HEK293 (cell line): ENCODE results near the gene EBI3.
A peak's percentile ranks its signal among the peaks of the same experiment; 100 is the strongest.

Source experiments
- KLF16 ChIP-seq: fragments of 450-650 bp; formaldehyde crosslinking; IDR thresholded peaks from 2 replicates; pipeline ENCODE4 v1.5.1; 2017; ENCODE audit warnings: missing biosample characterization, missing genetic modification characterization
- MEIS1 ChIP-seq: sonication (generic); formaldehyde crosslinking; IDR thresholded peaks from 2 replicates; pipeline ENCODE4 v1.8.1; 2022; ENCODE audit warnings: missing genetic modification reagents, mild to moderate bottlenecking, borderline replicate concordance
- OSR2 ChIP-seq: fragments of 450-650 bp; formaldehyde crosslinking; IDR thresholded peaks from 2 replicates; pipeline ENCODE4 v1.5.1; 2016; ENCODE audit warnings: missing biosample characterization, missing genetic modification characterization
- OVOL3 ChIP-seq: fragments of 450-650 bp; formaldehyde crosslinking; IDR thresholded peaks from 2 replicates; pipeline ENCODE4 v1.5.1; 2016; ENCODE audit warnings: missing biosample characterization, missing genetic modification characterization
- SP2 ChIP-seq: fragments of 450-650 bp; formaldehyde crosslinking; IDR thresholded peaks from 2 replicates; pipeline ENCODE4 v1.5.1; 2016; ENCODE audit warnings: missing biosample characterization, missing genetic modification characterization
- ZNF157 ChIP-seq: fragments of 450-650 bp; formaldehyde crosslinking; IDR thresholded peaks from 2 replicates; pipeline ENCODE4 v1.5.1; 2016; ENCODE audit warnings: missing biosample characterization, missing genetic modification characterization
- ZNF169 ChIP-seq: fragments of 450-650 bp; formaldehyde crosslinking; IDR thresholded peaks from 2 replicates; pipeline ENCODE4 v1.5.1; 2016; ENCODE audit warnings: missing biosample characterization, missing genetic modification characterization
- ZNF2 ChIP-seq: fragments of 450-650 bp; formaldehyde crosslinking; IDR thresholded peaks from 2 replicates; pipeline ENCODE4 v1.5.1; 2016; ENCODE audit warnings: missing biosample characterization, missing genetic modification characterization
- ZNF223 ChIP-seq: fragments of 450-650 bp; formaldehyde crosslinking; IDR thresholded peaks from 2 replicates; pipeline ENCODE4 v1.5.1; 2016; ENCODE audit warnings: missing biosample characterization, missing genetic modification characterization
- ZNF23 ChIP-seq: fragments of 450-650 bp; formaldehyde crosslinking; IDR thresholded peaks from 2 replicates; pipeline ENCODE4 v1.5.1; 2016; ENCODE audit warnings: missing biosample characterization, missing genetic modification characterization, borderline replicate concordance
- ZNF324 ChIP-seq: fragments of 450-650 bp; formaldehyde crosslinking; IDR thresholded peaks from 2 replicates; pipeline ENCODE4 v1.5.1; 2016; ENCODE audit warnings: missing biosample characterization, missing genetic modification characterization
- ZNF394 ChIP-seq: fragments of 450-650 bp; formaldehyde crosslinking; IDR thresholded peaks from 2 replicates; pipeline ENCODE4 v1.5.1; 2016; ENCODE audit warnings: missing biosample characterization, missing genetic modification characterization, mild to moderate bottlenecking, moderate library complexity, borderline replicate concordance
- ZNF501 ChIP-seq: fragments of 450-650 bp; formaldehyde crosslinking; IDR thresholded peaks from 2 replicates; pipeline ENCODE4 v1.5.1; 2016; ENCODE audit warnings: missing biosample characterization, missing genetic modification characterization
- ZNF561 ChIP-seq: fragments of 450-650 bp; IDR thresholded peaks from 2 replicates; pipeline ENCODE4 v1.5.1; 2018; ENCODE audit warnings: missing biosample characterization, missing genetic modification characterization, borderline replicate concordance
- ZNF585B ChIP-seq: fragments of 450-650 bp; formaldehyde crosslinking; IDR thresholded peaks from 2 replicates; pipeline ENCODE4 v1.5.1; 2016; ENCODE audit warnings: missing biosample characterization, missing genetic modification characterization
- ZNF654 ChIP-seq: fragments of 450-650 bp; formaldehyde crosslinking; IDR thresholded peaks from 2 replicates; pipeline ENCODE4 v1.5.1; 2016; ENCODE audit warnings: low read depth, missing biosample characterization, missing genetic modification characterization
- ZNF660 ChIP-seq: fragments of 450-650 bp; IDR thresholded peaks from 2 replicates; pipeline ENCODE4 v1.5.1; 2018; ENCODE audit warnings: missing biosample characterization, mild to moderate bottlenecking, missing genetic modification characterization
- ZNF747 ChIP-seq: fragments of 450-650 bp; formaldehyde crosslinking; IDR thresholded peaks from 2 replicates; pipeline ENCODE4 v1.5.1; 2016; ENCODE audit warnings: missing biosample characterization, missing genetic modification characterization
- TF ChIP-seq, protein P1 (sequence below): fragments of 450-650 bp; formaldehyde crosslinking; IDR thresholded peaks from 2 replicates; pipeline ENCODE4 v1.5.1; 2016; ENCODE audit warnings: missing biosample characterization, missing genetic modification characterization
- TF ChIP-seq, protein P2 (sequence below): fragments of 450-650 bp; formaldehyde crosslinking; IDR thresholded peaks from 2 replicates; pipeline ENCODE4 v1.5.1; 2016; ENCODE audit warnings: missing biosample characterization, missing genetic modification characterization
- TF ChIP-seq, protein P3 (sequence below): fragments of 450-650 bp; formaldehyde crosslinking; IDR thresholded peaks from 2 replicates; pipeline ENCODE4 v1.5.1; 2016; ENCODE audit warnings: missing biosample characterization, missing genetic modification characterization
- TF ChIP-seq, protein P4 (sequence below): fragments of 450-650 bp; formaldehyde crosslinking; IDR thresholded peaks from 2 replicates; pipeline ENCODE4; 2016; ENCODE audit warnings: missing biosample characterization, missing genetic modification characterization
- TF ChIP-seq, protein P5 (sequence below): fragments of 450-650 bp; formaldehyde crosslinking; IDR thresholded peaks from 2 replicates; pipeline ENCODE4 v1.5.1; 2016; ENCODE audit warnings: missing biosample characterization, missing genetic modification characterization
- TF ChIP-seq, protein P6 (sequence below): fragments of 450-650 bp; formaldehyde crosslinking; IDR thresholded peaks from 2 replicates; pipeline ENCODE4 v1.5.1; 2016; ENCODE audit warnings: missing biosample characterization, missing genetic modification characterization
- TF ChIP-seq, protein P7 (sequence below): fragments of 450-650 bp; formaldehyde crosslinking; IDR thresholded peaks from 2 replicates; pipeline ENCODE4 v1.5.1; 2016; ENCODE audit warnings: missing biosample characterization, missing genetic modification characterization
- TF ChIP-seq, protein P8 (sequence below): fragments of 450-650 bp; formaldehyde crosslinking; IDR thresholded peaks from 2 replicates; pipeline ENCODE4 v1.5.1; 2017; ENCODE audit warnings: missing biosample characterization, missing genetic modification characterization

EBI3 gene

DNA sequence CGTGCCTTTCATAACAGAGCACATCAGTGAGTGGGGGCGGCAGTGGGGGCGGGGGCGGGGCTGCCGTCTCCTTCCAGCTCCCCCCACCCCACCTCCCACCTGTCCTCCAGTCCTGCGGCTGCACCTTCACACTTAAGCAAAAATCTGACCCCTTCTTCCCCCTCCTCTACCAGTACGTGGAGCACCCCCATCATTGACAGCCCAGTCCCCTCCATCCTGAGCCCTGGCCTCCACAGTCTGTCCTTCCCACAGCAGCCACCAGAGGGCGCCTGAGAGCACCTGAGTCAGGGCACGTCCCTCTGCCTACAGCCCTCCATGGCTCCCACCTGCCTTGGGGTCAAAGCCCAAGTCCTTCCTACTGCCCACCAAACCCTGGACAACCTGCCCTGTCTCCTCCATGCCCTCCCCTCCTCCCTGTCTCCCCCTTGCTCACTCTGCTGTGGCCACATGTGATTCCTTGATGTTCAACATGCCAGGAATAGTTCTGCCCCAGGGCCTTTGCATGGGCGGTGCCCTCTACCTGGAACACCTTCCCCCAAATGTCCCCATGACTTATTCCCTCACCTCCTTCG, 4.0 kb downstream of the EBI3 start (continued):
- no peak for TF ChIP-seq ZNF169
- TF ChIP-seq MEIS1 = no peak
- TF ChIP-seq, protein P1, sequence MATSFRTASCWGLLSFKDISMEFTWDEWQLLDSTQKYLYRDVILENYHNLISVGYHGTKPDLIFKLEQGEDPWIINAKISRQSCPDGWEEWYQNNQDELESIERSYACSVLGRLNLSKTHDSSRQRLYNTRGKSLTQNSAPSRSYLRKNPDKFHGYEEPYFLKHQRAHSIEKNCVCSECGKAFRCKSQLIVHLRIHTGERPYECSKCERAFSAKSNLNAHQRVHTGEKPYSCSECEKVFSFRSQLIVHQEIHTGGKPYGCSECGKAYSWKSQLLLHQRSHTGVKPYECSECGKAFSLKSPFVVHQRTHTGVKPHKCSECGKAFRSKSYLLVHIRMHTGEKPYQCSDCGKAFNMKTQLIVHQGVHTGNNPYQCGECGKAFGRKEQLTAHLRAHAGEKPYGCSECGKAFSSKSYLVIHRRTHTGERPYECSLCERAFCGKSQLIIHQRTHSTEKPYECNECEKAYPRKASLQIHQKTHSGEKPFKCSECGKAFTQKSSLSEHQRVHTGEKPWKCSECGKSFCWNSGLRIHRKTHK (tag by site-specific recombination) = no peak
- TF ChIP-seq ZNF747 = no peak
- no peak for TF ChIP-seq ZNF585B
- TF ChIP-seq ZNF23 (tag by site-specific recombination) = no peak
- no peak for TF ChIP-seq ZNF223 (tag by site-specific recombination)
- TF ChIP-seq, protein P2, sequence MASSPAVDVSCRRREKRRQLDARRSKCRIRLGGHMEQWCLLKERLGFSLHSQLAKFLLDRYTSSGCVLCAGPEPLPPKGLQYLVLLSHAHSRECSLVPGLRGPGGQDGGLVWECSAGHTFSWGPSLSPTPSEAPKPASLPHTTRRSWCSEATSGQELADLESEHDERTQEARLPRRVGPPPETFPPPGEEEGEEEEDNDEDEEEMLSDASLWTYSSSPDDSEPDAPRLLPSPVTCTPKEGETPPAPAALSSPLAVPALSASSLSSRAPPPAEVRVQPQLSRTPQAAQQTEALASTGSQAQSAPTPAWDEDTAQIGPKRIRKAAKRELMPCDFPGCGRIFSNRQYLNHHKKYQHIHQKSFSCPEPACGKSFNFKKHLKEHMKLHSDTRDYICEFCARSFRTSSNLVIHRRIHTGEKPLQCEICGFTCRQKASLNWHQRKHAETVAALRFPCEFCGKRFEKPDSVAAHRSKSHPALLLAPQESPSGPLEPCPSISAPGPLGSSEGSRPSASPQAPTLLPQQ (tag by site-specific recombination) = no peak
- TF ChIP-seq, protein P3, sequence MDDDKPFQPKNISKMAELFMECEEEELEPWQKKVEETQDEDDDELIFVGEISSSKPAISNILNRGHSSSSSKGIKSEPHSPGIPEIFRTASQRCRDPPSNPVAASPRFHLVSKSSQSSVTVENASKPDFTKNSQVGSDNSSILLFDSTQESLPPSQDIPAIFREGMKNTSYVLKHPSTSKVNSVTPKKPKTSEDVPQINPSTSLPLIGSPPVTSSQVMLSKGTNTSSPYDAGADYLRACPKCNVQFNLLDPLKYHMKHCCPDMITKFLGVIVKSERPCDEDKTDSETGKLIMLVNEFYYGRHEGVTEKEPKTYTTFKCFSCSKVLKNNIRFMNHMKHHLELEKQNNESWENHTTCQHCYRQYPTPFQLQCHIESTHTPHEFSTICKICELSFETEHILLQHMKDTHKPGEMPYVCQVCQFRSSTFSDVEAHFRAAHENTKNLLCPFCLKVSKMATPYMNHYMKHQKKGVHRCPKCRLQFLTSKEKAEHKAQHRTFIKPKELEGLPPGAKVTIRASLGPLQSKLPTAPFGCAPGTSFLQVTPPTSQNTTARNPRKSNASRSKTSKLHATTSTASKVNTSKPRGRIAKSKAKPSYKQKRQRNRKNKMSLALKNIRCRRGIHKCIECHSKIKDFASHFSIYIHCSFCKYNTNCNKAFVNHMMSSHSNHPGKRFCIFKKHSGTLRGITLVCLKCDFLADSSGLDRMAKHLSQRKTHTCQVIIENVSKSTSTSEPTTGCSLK (tag by site-specific recombination) = no peak
- TF ChIP-seq ZNF660 (tag by site-specific recombination) = no peak
- TF ChIP-seq ZNF324 = peak; percentile 78
- TF ChIP-seq OSR2 (tag by site-specific recombination) = no peak; the same call in 1 of the 2 replicates
- TF ChIP-seq, protein P4, sequence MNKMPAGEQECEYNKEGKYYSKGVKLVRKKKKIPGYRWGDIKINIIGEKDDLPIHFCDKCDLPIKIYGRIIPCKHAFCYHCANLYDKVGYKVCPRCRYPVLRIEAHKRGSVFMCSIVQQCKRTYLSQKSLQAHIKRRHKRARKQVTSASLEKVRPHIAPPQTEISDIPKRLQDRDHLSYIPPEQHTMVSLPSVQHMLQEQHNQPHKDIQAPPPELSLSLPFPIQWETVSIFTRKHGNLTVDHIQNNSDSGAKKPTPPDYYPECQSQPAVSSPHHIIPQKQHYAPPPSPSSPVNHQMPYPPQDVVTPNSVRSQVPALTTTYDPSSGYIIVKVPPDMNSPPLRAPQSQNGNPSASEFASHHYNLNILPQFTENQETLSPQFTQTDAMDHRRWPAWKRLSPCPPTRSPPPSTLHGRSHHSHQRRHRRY (tag by site-specific recombination) = no peak
- no peak for TF ChIP-seq ZNF561 (tag by site-specific recombination)
- no peak for TF ChIP-seq OVOL3 (tag by site-specific recombination)
- TF ChIP-seq ZNF394 (tag by site-specific recombination) = no peak; the same call in 1 of the 2 replicates
- no peak for TF ChIP-seq ZNF157 (tag by site-specific recombination)
- TF ChIP-seq, protein P5, sequence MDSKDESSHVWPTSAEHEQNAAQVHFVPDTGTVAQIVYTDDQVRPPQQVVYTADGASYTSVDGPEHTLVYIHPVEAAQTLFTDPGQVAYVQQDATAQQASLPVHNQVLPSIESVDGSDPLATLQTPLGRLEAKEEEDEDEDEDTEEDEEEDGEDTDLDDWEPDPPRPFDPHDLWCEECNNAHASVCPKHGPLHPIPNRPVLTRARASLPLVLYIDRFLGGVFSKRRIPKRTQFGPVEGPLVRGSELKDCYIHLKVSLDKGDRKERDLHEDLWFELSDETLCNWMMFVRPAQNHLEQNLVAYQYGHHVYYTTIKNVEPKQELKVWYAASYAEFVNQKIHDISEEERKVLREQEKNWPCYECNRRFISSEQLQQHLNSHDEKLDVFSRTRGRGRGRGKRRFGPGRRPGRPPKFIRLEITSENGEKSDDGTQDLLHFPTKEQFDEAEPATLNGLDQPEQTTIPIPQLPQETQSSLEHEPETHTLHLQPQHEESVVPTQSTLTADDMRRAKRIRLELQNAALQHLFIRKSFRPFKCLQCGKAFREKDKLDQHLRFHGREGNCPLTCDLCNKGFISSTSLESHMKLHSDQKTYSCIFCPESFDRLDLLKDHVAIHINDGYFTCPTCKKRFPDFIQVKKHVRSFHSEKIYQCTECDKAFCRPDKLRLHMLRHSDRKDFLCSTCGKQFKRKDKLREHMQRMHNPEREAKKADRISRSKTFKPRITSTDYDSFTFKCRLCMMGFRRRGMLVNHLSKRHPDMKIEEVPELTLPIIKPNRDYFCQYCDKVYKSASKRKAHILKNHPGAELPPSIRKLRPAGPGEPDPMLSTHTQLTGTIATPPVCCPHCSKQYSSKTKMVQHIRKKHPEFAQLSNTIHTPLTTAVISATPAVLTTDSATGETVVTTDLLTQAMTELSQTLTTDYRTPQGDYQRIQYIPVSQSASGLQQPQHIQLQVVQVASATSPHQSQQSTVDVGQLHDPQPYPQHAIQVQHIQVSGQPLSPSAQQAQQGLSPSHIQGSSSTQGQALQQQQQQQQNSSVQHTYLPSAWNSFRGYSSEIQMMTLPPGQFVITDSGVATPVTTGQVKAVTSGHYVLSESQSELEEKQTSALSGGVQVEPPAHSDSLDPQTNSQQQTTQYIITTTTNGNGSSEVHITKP = no peak; the same call in 1 of the 2 replicates
- TF ChIP-seq, protein P6, sequence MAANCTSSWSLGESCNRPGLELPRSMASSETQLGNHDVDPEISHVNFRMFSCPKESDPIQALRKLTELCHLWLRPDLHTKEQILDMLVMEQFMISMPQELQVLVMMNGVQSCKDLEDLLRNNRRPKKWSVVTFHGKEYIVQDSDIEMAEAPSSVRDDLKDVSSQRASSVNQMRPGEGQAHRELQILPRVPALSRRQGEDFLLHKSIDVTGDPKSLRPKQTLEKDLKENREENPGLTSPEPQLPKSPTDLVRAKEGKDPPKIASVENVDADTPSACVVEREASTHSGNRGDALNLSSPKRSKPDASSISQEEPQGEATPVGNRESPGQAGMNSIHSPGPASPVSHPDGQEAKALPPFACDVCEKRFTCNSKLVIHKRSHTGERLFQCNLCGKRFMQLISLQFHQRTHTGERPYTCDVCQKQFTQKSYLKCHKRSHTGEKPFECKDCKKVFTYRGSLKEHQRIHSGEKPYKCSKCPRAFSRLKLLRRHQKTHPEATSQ = peak; percentile 96
- peak; percentile 87 for TF ChIP-seq ZNF2 (tag by site-specific recombination)
- TF ChIP-seq KLF16 (tag by site-specific recombination) = peak; percentile 59
- TF ChIP-seq ZNF654 (tag by site-specific recombination) = 0 out of 2 replicates have a peak, but pooled peaks have one; percentile 38
- TF ChIP-seq, protein P7, sequence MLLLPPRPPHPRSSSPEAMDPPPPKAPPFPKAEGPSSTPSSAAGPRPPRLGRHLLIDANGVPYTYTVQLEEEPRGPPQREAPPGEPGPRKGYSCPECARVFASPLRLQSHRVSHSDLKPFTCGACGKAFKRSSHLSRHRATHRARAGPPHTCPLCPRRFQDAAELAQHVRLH (tag by site-specific recombination) = peak; percentile 99
- TF ChIP-seq ZNF501 (tag by site-specific recombination) = no peak
- TF ChIP-seq, protein P8, sequence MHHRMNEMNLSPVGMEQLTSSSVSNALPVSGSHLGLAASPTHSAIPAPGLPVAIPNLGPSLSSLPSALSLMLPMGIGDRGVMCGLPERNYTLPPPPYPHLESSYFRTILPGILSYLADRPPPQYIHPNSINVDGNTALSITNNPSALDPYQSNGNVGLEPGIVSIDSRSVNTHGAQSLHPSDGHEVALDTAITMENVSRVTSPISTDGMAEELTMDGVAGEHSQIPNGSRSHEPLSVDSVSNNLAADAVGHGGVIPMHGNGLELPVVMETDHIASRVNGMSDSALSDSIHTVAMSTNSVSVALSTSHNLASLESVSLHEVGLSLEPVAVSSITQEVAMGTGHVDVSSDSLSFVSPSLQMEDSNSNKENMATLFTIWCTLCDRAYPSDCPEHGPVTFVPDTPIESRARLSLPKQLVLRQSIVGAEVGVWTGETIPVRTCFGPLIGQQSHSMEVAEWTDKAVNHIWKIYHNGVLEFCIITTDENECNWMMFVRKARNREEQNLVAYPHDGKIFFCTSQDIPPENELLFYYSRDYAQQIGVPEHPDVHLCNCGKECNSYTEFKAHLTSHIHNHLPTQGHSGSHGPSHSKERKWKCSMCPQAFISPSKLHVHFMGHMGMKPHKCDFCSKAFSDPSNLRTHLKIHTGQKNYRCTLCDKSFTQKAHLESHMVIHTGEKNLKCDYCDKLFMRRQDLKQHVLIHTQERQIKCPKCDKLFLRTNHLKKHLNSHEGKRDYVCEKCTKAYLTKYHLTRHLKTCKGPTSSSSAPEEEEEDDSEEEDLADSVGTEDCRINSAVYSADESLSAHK (tag by site-specific recombination) = peak; percentile 41; the same call in 1 of the 2 replicates
- TF ChIP-seq SP2 = no peak
